Measurements from ENCODE around the gene PDZD2. TPM values are rescaled to one million over a fixed set of nuclear protein-coding genes. Genes with fewer than 3 reads are reported as not detected.

Gene PDZD2
- total RNA-seq, 1 donor from 2014 or later = 70.9 TPM

- Histone ChIP-seq H3K27me3 (no peaks in the 10 kb centered on the region), H3K4me1 (no peaks in the 10 kb centered on the region), H3K9me3 (no peaks in the 10 kb centered on the region), H3K4me3 (no peak overlapping the region), H3K27ac (no peak overlapping the region), H3K36me3 (no peaks in the 10 kb centered on the region)
- TF ChIP-seq CTCF (IDR thresholded peaks at IDR 0.05) = no peak
- no peak for DNase-seq
- no peak for ATAC-seq
- intact Hi-C loops (cut with DNase I) = no loop called here
Observed at GRCh38 chr5:31783731-31784130, 144.8 kb downstream of the PDZD2 start.

- Histone ChIP-seq H3K27ac (no peak overlapping the region), H3K4me3 (no peak overlapping the region), H3K27me3 (no peaks in the 10 kb centered on the region), H3K36me3 (no peaks in the 10 kb centered on the region), H3K9me3 (no peaks in the 10 kb centered on the region), H3K4me1 (no peaks in the 10 kb centered on the region)
- no peak for TF ChIP-seq CTCF (IDR thresholded peaks at IDR 0.05)
- ATAC-seq (no peak), DNase-seq (no peak)
- intact Hi-C loops (cut with DNase I) = no loop called here
Observed at GRCh38 chr5:31786090-31786631, 147.2 kb downstream of the PDZD2 start.

- Histone ChIP-seq H3K27ac (no peak overlapping the region), H3K36me3 (no peaks in the 10 kb centered on the region), H3K4me1 (no peaks in the 10 kb centered on the region), H3K9me3 (no peaks in the 10 kb centered on the region), H3K4me3 (no peak overlapping the region), H3K27me3 (no peaks in the 10 kb centered on the region)
- ATAC-seq = no peak
- intact Hi-C loops (cut with DNase I) = no loop called here
- no peak for TF ChIP-seq CTCF (IDR thresholded peaks at IDR 0.05)
- no peak for DNase-seq
Observed at GRCh38 chr5:31794009-31794408, 155.1 kb downstream of the PDZD2 start.

DNA sequence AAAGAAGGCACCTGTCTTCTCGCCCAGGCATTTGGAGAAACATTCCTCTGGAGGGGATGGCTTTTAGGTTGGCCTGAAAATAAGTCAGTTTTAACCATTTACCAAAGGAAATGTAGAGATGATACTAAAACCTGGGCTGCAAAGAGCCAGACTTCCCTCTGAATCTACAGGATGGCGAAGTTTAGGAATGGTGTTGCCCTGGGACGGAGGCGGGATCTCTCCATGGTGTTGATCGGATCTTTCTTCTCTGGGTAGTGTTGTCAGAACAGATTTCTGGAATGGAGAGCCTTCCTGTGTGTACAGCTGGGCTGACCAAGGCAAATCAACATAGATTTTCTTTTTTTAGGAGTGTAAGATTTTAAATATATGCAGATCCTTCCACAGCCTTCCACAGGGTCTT lies 159.2 kb downstream of the PDZD2 start:
- ATAC-seq (no peak), DNase-seq (no peak)
- TF ChIP-seq CTCF (IDR thresholded peaks at IDR 0.05) = no peak
- H3K27ac ChIP-seq = no peak overlapping the region
- no peak overlapping the region for H3K4me3 ChIP-seq
- H3K9me3 ChIP-seq = no peaks in the 10 kb centered on the region
- intact Hi-C loops (cut with DNase I) = no loop called here
- no peaks in the 10 kb centered on the region for H3K4me1 ChIP-seq
- no peaks in the 10 kb centered on the region for H3K36me3 ChIP-seq
- no peaks in the 10 kb centered on the region for H3K27me3 ChIP-seq

GRCh38 chr5:31800351-31800750 lies 161.4 kb downstream of the PDZD2 start:
- no peak for TF ChIP-seq CTCF (IDR thresholded peaks at IDR 0.05)
- intact Hi-C loops (cut with DNase I) = loop anchor here (10.0 kb wide), 1 partner anchor 216 kb away; no protein-coding TSS in a partner anchor

More at GRCh38 chr5:31800351-31800750, 161.4 kb downstream of the PDZD2 start:
- Histone ChIP-seq H3K9me3 (no peaks in the 10 kb centered on the region), H3K27ac (no peak overlapping the region), H3K4me1 (no peaks in the 10 kb centered on the region), H3K4me3 (no peak overlapping the region), H3K36me3 (no peaks in the 10 kb centered on the region), H3K27me3 (no peaks in the 10 kb centered on the region)
- no peak for ATAC-seq
- no peak for DNase-seq

Measured in upper lobe of right lung (tissue), 1 donor.